Right renal pelvis (tissue), 4 donors: ENCODE measurements around the gene BCL10. TPM values are rescaled to one million over a fixed set of nuclear protein-coding genes. Genes with fewer than 3 reads are reported as not detected.

Experiments
- DNase-seq, 4 donors: peaks; one replicate each; pipeline ENCODE4 v3.0.0-alpha.2; 2013; ENCODE audit warnings: low read depth in 4 of 4, low spot score in 3 of 4, missing footprints in 1 of 4
- polyA plus RNA-seq, 4 donors: library from polyadenylated mRNA; unstranded; fragments of 120-200 nt; gene quantifications; one replicate each; pipeline ENCODE4 v1.2.1, GENCODE V29; 2013; ENCODE audit not compliant: insufficient read length in 4 of 4

BCL10 gene
- polyA plus RNA-seq = 10 to 100 TPM; 21.8 to 29.3 (median 24.4) TPM

GRCh38 chr1:85276215-85276977, at the start of gene BCL10:
TSS of gene BCL10 (minus strand) at chr1:85276632. CDS start at chr1:85276352, 280 bp downstream.
- peak; percentile 94 to 97 (median 95) for DNase-seq

GRCh38 chr1:85325920-85326319, 49.5 kb upstream of the BCL10 start:
- DNase-seq = no peak

GRCh38 chr1:85323770-85324169, 47.3 kb upstream of the BCL10 start:
- DNase-seq = no peak

- DNase-seq = no peak
Measured at GRCh38 chr1:85322655-85323054, 46.2 kb upstream of the BCL10 start.

- DNase-seq = no peak
Measured at GRCh38 chr1:85321237-85321964, 45.0 kb upstream of the BCL10 start.

- DNase-seq = no peak
Measured at GRCh38 chr1:85320371-85321131, 44.1 kb upstream of the BCL10 start.

- DNase-seq = no peak
Measured at GRCh38 chr1:85319931-85320330, 43.5 kb upstream of the BCL10 start.

GRCh38 chr1:85319491-85319890, 43.1 kb upstream of the BCL10 start:
- no peak for DNase-seq

GRCh38 chr1:85318217-85318616, 41.8 kb upstream of the BCL10 start:
- DNase-seq = no peak

GRCh38 chr1:85317560-85317959, 41.1 kb upstream of the BCL10 start:
- DNase-seq = no peak

GRCh38 chr1:85316321-85316720, 39.9 kb upstream of the BCL10 start:
- DNase-seq = no peak

- no peak for DNase-seq
Measured at GRCh38 chr1:85315789-85316188, 39.4 kb upstream of the BCL10 start.

- no peak for DNase-seq
Measured at GRCh38 chr1:85314726-85315125, 38.3 kb upstream of the BCL10 start.

GRCh38 chr1:85313888-85314696, 37.7 kb upstream of the BCL10 start:
- no peak for DNase-seq

- DNase-seq = no peak
Measured at GRCh38 chr1:85311818-85312217, 35.4 kb upstream of the BCL10 start.

GRCh38 chr1:85308833-85309350, 32.5 kb upstream of the BCL10 start:
- DNase-seq = no peak

GRCh38 chr1:85307987-85308832, 31.8 kb upstream of the BCL10 start:
- peak; percentile 77 to 82 (median 80) for DNase-seq

- DNase-seq = no peak
Measured at GRCh38 chr1:85306236-85306635, 29.8 kb upstream of the BCL10 start.

- no peak for DNase-seq
Measured at GRCh38 chr1:85303440-85304162, 27.2 kb upstream of the BCL10 start.
